H4 (cell line): ENCODE data around the gene DPAGT1. TPM values are rescaled to one million over a fixed set of nuclear protein-coding genes. Genes with fewer than 3 reads are reported as not detected.
"Not testable (repeated sequence)": the region's sequence is repeated elsewhere in the genome, so short reads cannot be mapped to it uniquely, and the experiment has no call there.

Source experiments
- DNase-seq: peaks from one replicate; pipeline ENCODE4 v3.0.0-alpha.2; 2015; ENCODE audit warnings: low spot score
- total RNA-seq: library from RNA; depleted of rRNA; stranded (reverse); fragments of >200 nt; shearing (Covaris generic); gene quantifications from 2 replicates; pipeline ENCODE4 v1.2.3, GENCODE V29; 2014; rRNA removed

The DPAGT1 gene
- 25.0 and 43.7 TPM in 2 replicates for total RNA-seq

GRCh38 chr11:119101759-119102423 lies at the start of gene DPAGT1:
DPAGT1 (minus strand) TSS chr11:119101853; CDS start chr11:119101655, 198 bp downstream.
- peak; percentile 96 for DNase-seq

- no peak for DNase-seq
Measured at GRCh38 chr11:119149786-119150275, 48.2 kb upstream of the DPAGT1 start.

GRCh38 chr11:119149018-119149785 lies 47.5 kb upstream of the DPAGT1 start, which contains the start of gene ABCG4:
ABCG4 (plus strand) TSS chr11:119149052; CDS start chr11:119149966, 914 bp downstream.
- DNase-seq = no peak

GRCh38 chr11:119148720-119149017 lies 47.0 kb upstream of the DPAGT1 start:
- no peak for DNase-seq

GRCh38 chr11:119147604-119148333 lies 46.1 kb upstream of the DPAGT1 start:
- no peak for DNase-seq

- DNase-seq = no peak
Measured at GRCh38 chr11:119145551-119145950, 43.9 kb upstream of the DPAGT1 start.

GRCh38 chr11:119144825-119145486 lies 43.3 kb upstream of the DPAGT1 start:
- DNase-seq = peak; percentile 64

GRCh38 chr11:119139276-119139675 lies 37.6 kb upstream of the DPAGT1 start:
- DNase-seq = not testable (repeated sequence)

- DNase-seq = no peak
Measured at GRCh38 chr11:119134389-119134978, 32.8 kb upstream of the DPAGT1 start.

- no peak for DNase-seq
Measured at GRCh38 chr11:119130662-119131061, 29.0 kb upstream of the DPAGT1 start.

GRCh38 chr11:119126675-119127268 lies 25.1 kb upstream of the DPAGT1 start:
- no peak for DNase-seq

GRCh38 chr11:119125821-119126220 lies 24.2 kb upstream of the DPAGT1 start:
- no peak for DNase-seq

- DNase-seq = no peak
Measured at GRCh38 chr11:119121811-119122124, 20.1 kb upstream of the DPAGT1 start.

GRCh38 chr11:119121008-119121810 lies 19.6 kb upstream of the DPAGT1 start, which contains the start of gene HINFP:
HINFP (plus strand) TSS chr11:119121580; CDS start chr11:119126945, 5,365 bp downstream.
- peak; percentile 99 for DNase-seq

- DNase-seq = peak; percentile 60
Measured at GRCh38 chr11:119120639-119121007, 19.0 kb upstream of the DPAGT1 start.

- no peak for DNase-seq
Measured at GRCh38 chr11:119118946-119119345, 17.3 kb upstream of the DPAGT1 start.

- DNase-seq = no peak
Measured at GRCh38 chr11:119118227-119118626, 16.6 kb upstream of the DPAGT1 start.

GRCh38 chr11:119117004-119117706 lies 15.5 kb upstream of the DPAGT1 start:
- DNase-seq = no peak

- DNase-seq = no peak
Measured at GRCh38 chr11:119116601-119117000, 14.9 kb upstream of the DPAGT1 start.

- DNase-seq = no peak
Measured at GRCh38 chr11:119116235-119116594, 14.6 kb upstream of the DPAGT1 start.
